K562 (cell line): ENCODE results near the gene ACAP2. TPM values are rescaled to one million over a fixed set of nuclear protein-coding genes. Genes with fewer than 3 reads are reported as not detected.
A peak's percentile ranks its signal among the peaks of the same experiment; 100 is the strongest.

Source experiments
- polyA plus RNA-seq, 8 experiments: library from polyadenylated mRNA; depleted of rRNA in 4 of 8; stranded (reverse) in 5 of 8; unstranded in 3 of 8; fragments of >200 nt; fragmentation: Nextera tagmentation in 2 of 8; fragmentation: Illumina TruSeq in 1 of 8; extraction: Ambion mirVana in 2 of 8; extraction: Trizol in 1 of 8; gene quantifications; 2 replicates each; pipeline versions ENCODE4 v1.2.1 to v1.2.3, GENCODE V29; 2011 to 2014; ENCODE audit warnings: inconsistent platforms in 1 of 8, missing spikeins in 1 of 8
- total RNA-seq, 7 experiments: library from RNA; depleted of rRNA in 6 of 7; stranded (reverse); fragments of >200 nt in 6 of 7; fragmentation: Illumina TruSeq in 2 of 7; extraction: Trizol in 2 of 7; gene quantifications; 2 replicates each; pipeline versions ENCODE4 v1.2.1 to v1.2.3, GENCODE V29; 2011 to 2021; ENCODE audit warnings: low replicate concordance in 1 of 7
- TF ChIP-seq, protein P1 (sequence below), 2 experiments: fragments of 450-650 bp in 1 of 2; sonication (generic) in 1 of 2; formaldehyde crosslinking in 1 of 2; IDR thresholded peaks; 2 replicates each; pipeline versions ENCODE4 v1.7.1 to v1.9.0; 2016 to 2022; ENCODE audit warnings: inconsistent platforms in 1 of 2, mild to moderate bottlenecking in 1 of 2, missing genetic modification reagents in 1 of 2

ACAP2 gene
- total and polyA plus RNA-seq, 9 of the 15 experiments (the other 6 are each of a cell fraction or from before 2014, with no cell fraction given), result 10.6 to 52.7 (median 34.4) TPM

DNA sequence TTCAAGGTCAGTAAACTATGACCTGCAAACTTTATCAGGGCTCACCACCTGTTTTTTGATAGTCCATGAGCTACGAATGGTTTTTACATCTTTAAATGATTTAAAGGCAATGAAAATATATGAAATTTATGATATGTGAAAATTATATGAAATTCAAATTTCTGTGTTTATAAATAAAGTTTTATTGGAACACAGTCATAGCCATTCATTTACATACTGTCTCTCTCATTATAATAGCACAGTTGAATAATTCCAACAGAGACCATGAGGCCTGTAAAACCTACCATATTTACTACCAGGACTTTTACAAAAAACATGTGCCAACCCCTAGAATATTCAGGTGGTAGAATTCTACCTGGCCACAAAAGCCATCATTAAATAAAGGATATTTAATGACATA lies 107.9 kb downstream of the ACAP2 start (continued):
- TF ChIP-seq, protein P1, sequence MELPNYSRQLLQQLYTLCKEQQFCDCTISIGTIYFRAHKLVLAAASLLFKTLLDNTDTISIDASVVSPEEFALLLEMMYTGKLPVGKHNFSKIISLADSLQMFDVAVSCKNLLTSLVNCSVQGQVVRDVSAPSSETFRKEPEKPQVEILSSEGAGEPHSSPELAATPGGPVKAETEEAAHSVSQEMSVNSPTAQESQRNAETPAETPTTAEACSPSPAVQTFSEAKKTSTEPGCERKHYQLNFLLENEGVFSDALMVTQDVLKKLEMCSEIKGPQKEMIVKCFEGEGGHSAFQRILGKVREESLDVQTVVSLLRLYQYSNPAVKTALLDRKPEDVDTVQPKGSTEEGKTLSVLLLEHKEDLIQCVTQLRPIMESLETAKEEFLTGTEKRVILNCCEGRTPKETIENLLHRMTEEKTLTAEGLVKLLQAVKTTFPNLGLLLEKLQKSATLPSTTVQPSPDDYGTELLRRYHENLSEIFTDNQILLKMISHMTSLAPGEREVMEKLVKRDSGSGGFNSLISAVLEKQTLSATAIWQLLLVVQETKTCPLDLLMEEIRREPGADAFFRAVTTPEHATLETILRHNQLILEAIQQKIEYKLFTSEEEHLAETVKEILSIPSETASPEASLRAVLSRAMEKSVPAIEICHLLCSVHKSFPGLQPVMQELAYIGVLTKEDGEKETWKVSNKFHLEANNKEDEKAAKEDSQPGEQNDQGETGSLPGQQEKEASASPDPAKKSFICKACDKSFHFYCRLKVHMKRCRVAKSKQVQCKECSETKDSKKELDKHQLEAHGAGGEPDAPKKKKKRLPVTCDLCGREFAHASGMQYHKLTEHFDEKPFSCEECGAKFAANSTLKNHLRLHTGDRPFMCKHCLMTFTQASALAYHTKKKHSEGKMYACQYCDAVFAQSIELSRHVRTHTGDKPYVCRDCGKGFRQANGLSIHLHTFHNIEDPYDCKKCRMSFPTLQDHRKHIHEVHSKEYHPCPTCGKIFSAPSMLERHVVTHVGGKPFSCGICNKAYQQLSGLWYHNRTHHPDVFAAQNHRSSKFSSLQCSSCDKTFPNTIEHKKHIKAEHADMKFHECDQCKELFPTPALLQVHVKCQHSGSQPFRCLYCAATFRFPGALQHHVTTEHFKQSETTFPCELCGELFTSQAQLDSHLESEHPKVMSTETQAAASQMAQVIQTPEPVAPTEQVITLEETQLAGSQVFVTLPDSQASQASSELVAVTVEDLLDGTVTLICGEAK (IDR thresholded peaks at IDR 0.05), result peak; percentile 94
- TF ChIP-seq, protein P1 (CRISPR knock-in tag; IDR thresholded peaks at IDR 0.05), result peak; percentile 92
